ENCODE data around the gene CYP19A1. TPM values are rescaled to one million over a fixed set of nuclear protein-coding genes. Genes with fewer than 3 reads are reported as not detected.

Gene CYP19A1
- total and polyA plus RNA-seq, 10 of the 15 experiments (the other 5 are each of a cell fraction or from before 2014, with no cell fraction given), result 0.08 to 1.8 (median 0.70) TPM

GRCh38 chr15:51323749-51324148 is 14.6 kb downstream of the CYP19A1 start:
- no peak overlapping the region for H3K4me3 ChIP-seq
- H3K27ac ChIP-seq (ENCODE audit: control insufficient read depth, insufficient read depth), result no peak overlapping the region
- 40% methylated on average over 7 of the region's 7 CpGs for WGBS (ENCODE audit: insufficient coverage, insufficient replicate concordance, low lambda C conversion rate, missing lambda C conversion rate)
- in situ Hi-C loops (cut with MboI), result no loop called here
- H3K36me3 ChIP-seq (ENCODE audit: control insufficient read depth in 2 of 2, insufficient read depth in 2 of 2, low read length in 1 of 2), result no peaks in the 10 kb centered on the region
- DNase-seq (ENCODE audit: low read depth, low spot score) (no peak), FAIRE-seq (no peak), ATAC-seq (no peak)
- H2AFZ ChIP-seq (ENCODE audit: control insufficient read depth, low read depth, low read length), result no peak overlapping the region
- intact Hi-C loops (cut with micrococcal nuclease; ENCODE audit: unreplicated experiment), result no loop called here
- TF ChIP-seq BRCA1 (IDR thresholded peaks at IDR 0.05; ENCODE audit: low read depth, low read length) (no peak), CREB1 (IDR thresholded peaks at IDR 0.05; ENCODE audit: low read depth) (no peak), PAX5 (IDR thresholded peaks at IDR 0.05; ENCODE audit: borderline replicate concordance, low read depth, low read length) (no peak), JUNB (IDR thresholded peaks at IDR 0.05) (no peak), ZNF687 (IDR thresholded peaks at IDR 0.05) (no peak), ZNF622 (IDR thresholded peaks at IDR 0.05) (no peak), SKIL (IDR thresholded peaks at IDR 0.05; ENCODE audit: low read depth, poor library complexity, severe bottlenecking) (no peak), NR2C2 (IDR thresholded peaks at IDR 0.05; ENCODE audit: borderline replicate concordance, control insufficient read depth, insufficient read length, low read depth) (no peak), CBFB (IDR thresholded peaks at IDR 0.05; ENCODE audit: low read depth) (no peak), SMAD5 (IDR thresholded peaks at IDR 0.05; ENCODE audit: low read depth) (no peak), SMC3 (IDR thresholded peaks at IDR 0.05; ENCODE audit: borderline replicate concordance, low read length) (no peak), ZNF24 (IDR thresholded peaks at IDR 0.05) (no peak), SUZ12 (IDR thresholded peaks at IDR 0.05; ENCODE audit: unreplicated experiment) (no peak), ETV6 (conservative IDR thresholded peaks at IDR 0.05 in 1 of 2, IDR thresholded peaks at IDR 0.05 in 1 of 2; ENCODE audit: borderline replicate concordance in 1 of 2, low read depth in 1 of 2) (no peak), IRF3 (IDR thresholded peaks at IDR 0.05) (no peak), CHD1 (IDR thresholded peaks at IDR 0.05; ENCODE audit: low read depth, low read length) (no peak), LARP7 (IDR thresholded peaks at IDR 0.05) (no peak), JUND (IDR thresholded peaks at IDR 0.05; ENCODE audit: low read depth, low read length) (no peak)
- H3K79me2 ChIP-seq (ENCODE audit: control insufficient read depth, insufficient read depth, low read length), result no peaks in the 10 kb centered on the region
- no peaks in the 10 kb centered on the region; the same call in 1 of the 2 replicates for H4K20me1 ChIP-seq (ENCODE audit: control insufficient read depth, insufficient read depth)
- BruUV-seq (replicated peaks), result no TSS peak
- ChIA-PET CTCF (no interaction called here), POLR2A (no interaction called here), SMC1A (ENCODE audit: uncharacterized antibody, unreplicated experiment) (no interaction called here), RAD21 (ENCODE audit: unreplicated experiment) (no interaction called here)
- H3K27me3 ChIP-seq (replicated peaks in 1 of 2; ENCODE audit: control insufficient read depth in 2 of 2, insufficient read depth in 2 of 2, low read length in 1 of 2), result peaks cover 6% of the 10 kb centered on the region in 2 experiments
- H3K9me3 ChIP-seq (replicated peaks; ENCODE audit: control insufficient read depth, insufficient read depth, low read length), result no peaks in the 10 kb centered on the region
- no peak overlapping the region for H3K4me2 ChIP-seq (ENCODE audit: control insufficient read depth, insufficient read depth)
- H3K4me1 ChIP-seq (ENCODE audit: control insufficient read depth, insufficient read depth, low read length), result no peaks in the 10 kb centered on the region
- no peak overlapping the region for H3K9ac ChIP-seq (ENCODE audit: control insufficient read depth, insufficient read depth, low read length)
